IMR-90 (cell line): ENCODE results near the gene PPP1R9A.

Source experiments
- BHLHE40 ChIP-seq: fragments of 150-350 bp; IDR thresholded peaks from 2 replicates; pipeline ENCODE4 v1.6.1; 2016; ENCODE audit warnings: mild to moderate bottlenecking, low read depth, low read length
- CEBPB ChIP-seq: IDR thresholded peaks from 2 replicates; pipeline ENCODE4 v1.6.1; 2012; ENCODE audit warnings: low read depth, low read length, improper control_type of control experiment
- CHD1 ChIP-seq: IDR thresholded peaks from 2 replicates; pipeline ENCODE4 v1.6.1; 2012; ENCODE audit warnings: low read depth, low read length, improper control_type of control experiment
- FOS ChIP-seq: fragments of 150-350 bp; IDR thresholded peaks from 2 replicates; pipeline ENCODE4 v1.6.1; 2016; ENCODE audit warnings: low read depth, low read length
- MAFK ChIP-seq: IDR thresholded peaks from 2 replicates; pipeline ENCODE4 v1.6.1; 2012; ENCODE audit warnings: low read depth, low read length, improper control_type of control experiment
- MXI1 ChIP-seq: IDR thresholded peaks from 2 replicates; pipeline ENCODE4 v1.6.1; 2012; ENCODE audit warnings: low read depth, mild to moderate bottlenecking, low read length, moderate library complexity, borderline replicate concordance
- POLR2A ChIP-seq: IDR thresholded peaks from 2 replicates; pipeline ENCODE4 v1.6.1; 2012; ENCODE audit warnings: mild to moderate bottlenecking, low read depth, low read length
- RAD21 ChIP-seq: IDR thresholded peaks from 2 replicates; pipeline ENCODE4 v1.6.1; 2012; ENCODE audit warnings: low read length, improper control_type of control experiment
- RCOR1 ChIP-seq: IDR thresholded peaks from 2 replicates; pipeline ENCODE4 v1.6.1; 2012; ENCODE audit warnings: mild to moderate bottlenecking, low read length, improper control_type of control experiment; ENCODE audit not compliant: insufficient replicate concordance
- RFX5 ChIP-seq: IDR thresholded peaks from 2 replicates; pipeline ENCODE4 v1.8.0; 2012; ENCODE audit warnings: low read depth, mild to moderate bottlenecking, low read length, moderate library complexity
- SMC3 ChIP-seq: fragments of 150-350 bp; IDR thresholded peaks from 2 replicates; pipeline ENCODE4 v1.6.1; 2016; ENCODE audit warnings: low read depth, mild to moderate bottlenecking, antibody characterized with exemption, low read length, moderate library complexity
- USF2 ChIP-seq: fragments of 150-350 bp; IDR thresholded peaks from 2 replicates; pipeline ENCODE4 v1.6.1; 2017; ENCODE audit warnings: mild to moderate bottlenecking, antibody characterized with exemption, low read length, low read depth
- TF ChIP-seq, protein P1 (sequence below): conservative IDR thresholded peaks from 2 replicates; pipeline ENCODE4 v1.5.1; 2012; ENCODE audit warnings: mild to moderate bottlenecking, low read depth, low read length, improper control_type of control experiment
- TF ChIP-seq, protein P2 (sequence below): fragments of 150-350 bp; IDR thresholded peaks from 2 replicates; pipeline ENCODE4 v1.6.1; 2016; ENCODE audit warnings: low read depth, mild to moderate bottlenecking, low read length, moderate library complexity, borderline replicate concordance

DNA sequence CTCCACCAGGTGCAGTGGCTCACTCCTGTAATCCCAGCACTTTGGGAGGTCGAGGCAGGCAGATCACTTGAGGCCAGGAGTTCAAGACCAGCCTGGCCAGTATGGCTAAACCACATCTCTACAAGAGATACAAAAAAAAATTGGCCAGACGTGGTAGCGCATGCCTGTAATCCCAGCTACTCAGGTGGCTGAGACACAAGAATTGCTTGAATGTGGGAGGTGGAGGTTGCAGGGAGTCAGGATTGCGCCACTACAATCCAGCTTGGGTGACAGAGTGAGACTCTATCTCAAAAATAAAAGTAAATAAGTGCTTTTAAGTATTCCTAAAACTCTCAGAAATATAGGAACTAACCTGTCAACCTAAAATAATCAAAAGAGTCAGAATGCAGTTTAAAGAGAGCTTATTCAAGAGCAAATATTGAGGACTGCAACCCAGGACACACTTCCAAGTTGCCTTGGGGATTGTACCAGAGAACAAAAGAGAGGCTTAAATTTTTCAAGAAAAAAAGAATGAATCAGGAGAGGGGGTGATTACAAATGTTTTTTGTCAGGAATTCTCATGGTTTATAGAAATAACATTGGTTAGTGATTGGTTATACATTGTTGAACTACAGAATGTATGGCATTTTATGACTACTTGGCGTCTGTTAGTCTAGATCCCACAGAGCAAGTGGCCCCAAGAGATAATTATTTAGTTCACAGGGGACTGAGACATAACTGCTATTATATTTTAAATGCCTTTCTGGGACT is 33.2 kb upstream of the PPP1R9A start:
- TF ChIP-seq, protein P1, sequence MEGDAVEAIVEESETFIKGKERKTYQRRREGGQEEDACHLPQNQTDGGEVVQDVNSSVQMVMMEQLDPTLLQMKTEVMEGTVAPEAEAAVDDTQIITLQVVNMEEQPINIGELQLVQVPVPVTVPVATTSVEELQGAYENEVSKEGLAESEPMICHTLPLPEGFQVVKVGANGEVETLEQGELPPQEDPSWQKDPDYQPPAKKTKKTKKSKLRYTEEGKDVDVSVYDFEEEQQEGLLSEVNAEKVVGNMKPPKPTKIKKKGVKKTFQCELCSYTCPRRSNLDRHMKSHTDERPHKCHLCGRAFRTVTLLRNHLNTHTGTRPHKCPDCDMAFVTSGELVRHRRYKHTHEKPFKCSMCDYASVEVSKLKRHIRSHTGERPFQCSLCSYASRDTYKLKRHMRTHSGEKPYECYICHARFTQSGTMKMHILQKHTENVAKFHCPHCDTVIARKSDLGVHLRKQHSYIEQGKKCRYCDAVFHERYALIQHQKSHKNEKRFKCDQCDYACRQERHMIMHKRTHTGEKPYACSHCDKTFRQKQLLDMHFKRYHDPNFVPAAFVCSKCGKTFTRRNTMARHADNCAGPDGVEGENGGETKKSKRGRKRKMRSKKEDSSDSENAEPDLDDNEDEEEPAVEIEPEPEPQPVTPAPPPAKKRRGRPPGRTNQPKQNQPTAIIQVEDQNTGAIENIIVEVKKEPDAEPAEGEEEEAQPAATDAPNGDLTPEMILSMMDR, result no peak
- no peak for TF ChIP-seq RFX5
- TF ChIP-seq FOS, result no peak
- no peak for TF ChIP-seq POLR2A
- TF ChIP-seq MAFK, result no peak
- TF ChIP-seq, protein P2, sequence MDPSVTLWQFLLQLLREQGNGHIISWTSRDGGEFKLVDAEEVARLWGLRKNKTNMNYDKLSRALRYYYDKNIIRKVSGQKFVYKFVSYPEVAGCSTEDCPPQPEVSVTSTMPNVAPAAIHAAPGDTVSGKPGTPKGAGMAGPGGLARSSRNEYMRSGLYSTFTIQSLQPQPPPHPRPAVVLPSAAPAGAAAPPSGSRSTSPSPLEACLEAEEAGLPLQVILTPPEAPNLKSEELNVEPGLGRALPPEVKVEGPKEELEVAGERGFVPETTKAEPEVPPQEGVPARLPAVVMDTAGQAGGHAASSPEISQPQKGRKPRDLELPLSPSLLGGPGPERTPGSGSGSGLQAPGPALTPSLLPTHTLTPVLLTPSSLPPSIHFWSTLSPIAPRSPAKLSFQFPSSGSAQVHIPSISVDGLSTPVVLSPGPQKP, result no peak
- no peak for TF ChIP-seq BHLHE40
- no peak for TF ChIP-seq CEBPB
- TF ChIP-seq RAD21, result no peak
- TF ChIP-seq SMC3, result no peak
- TF ChIP-seq USF2, result no peak
- no peak for TF ChIP-seq MXI1
- no peak for TF ChIP-seq CHD1
- TF ChIP-seq RCOR1, result no peak
